HG03378 (cell line): ENCODE results near the gene CLIC3.

Experiments
- ATAC-seq: cut with Tn5 transposase; IDR thresholded peaks from one replicate; pipeline ENCODE4 v1.9.1; 2021; ENCODE audit warnings: mild to moderate bottlenecking, moderate library complexity; ENCODE audit not compliant: unreplicated experiment

CLIC3 gene

GRCh38 chr9:137002646-137003041 is 6.3 kb upstream of the CLIC3 start:
- ATAC-seq = no peak

GRCh38 chr9:137001857-137002645 is 5.7 kb upstream of the CLIC3 start:
- no peak for ATAC-seq

GRCh38 chr9:137000177-137000930 is 4.0 kb upstream of the CLIC3 start:
- ATAC-seq = peak; percentile 78

- ATAC-seq = no peak
Measured at GRCh38 chr9:136997830-136998234, 1.5 kb upstream of the CLIC3 start.

GRCh38 chr9:136997371-136997770 is 1.0 kb upstream of the CLIC3 start:
- no peak for ATAC-seq

GRCh38 chr9:136995772-136996311 is 526 bp downstream of the CLIC3 start:
- no peak for ATAC-seq

- ATAC-seq = no peak
Measured at GRCh38 chr9:136995362-136995761, 1.0 kb downstream of the CLIC3 start.

- ATAC-seq = no peak
Measured at GRCh38 chr9:136994888-136995230, 1.5 kb downstream of the CLIC3 start.

GRCh38 chr9:136994180-136994887 is 2.0 kb downstream of the CLIC3 start:
- no peak for ATAC-seq

GRCh38 chr9:136992819-136993369 is 3.5 kb downstream of the CLIC3 start:
- peak; percentile 7 for ATAC-seq

- peak; percentile 66 for ATAC-seq
Measured at GRCh38 chr9:136991993-136992818, 4.2 kb downstream of the CLIC3 start, which contains the start of gene PAXX. TSS of gene PAXX (plus strand) at chr9:136992422. CDS start at chr9:136992444, 22 bp downstream.

GRCh38 chr9:136990242-136990911 is 6.0 kb downstream of the CLIC3 start:
- ATAC-seq = no peak

- ATAC-seq = no peak
Measured at GRCh38 chr9:136988872-136989271, 7.5 kb downstream of the CLIC3 start.

- no peak for ATAC-seq
Measured at GRCh38 chr9:136985853-136986252, 10.5 kb downstream of the CLIC3 start.

GRCh38 chr9:136985027-136985602 is 11.3 kb downstream of the CLIC3 start:
- ATAC-seq = no peak

- no peak for ATAC-seq
Measured at GRCh38 chr9:136984464-136985026, 11.8 kb downstream of the CLIC3 start.

- ATAC-seq = no peak
Measured at GRCh38 chr9:136983656-136984314, 12.6 kb downstream of the CLIC3 start.

GRCh38 chr9:136983167-136983566 is 13.2 kb downstream of the CLIC3 start:
- no peak for ATAC-seq
